ENCODE results near the gene CELF2.

DNA sequence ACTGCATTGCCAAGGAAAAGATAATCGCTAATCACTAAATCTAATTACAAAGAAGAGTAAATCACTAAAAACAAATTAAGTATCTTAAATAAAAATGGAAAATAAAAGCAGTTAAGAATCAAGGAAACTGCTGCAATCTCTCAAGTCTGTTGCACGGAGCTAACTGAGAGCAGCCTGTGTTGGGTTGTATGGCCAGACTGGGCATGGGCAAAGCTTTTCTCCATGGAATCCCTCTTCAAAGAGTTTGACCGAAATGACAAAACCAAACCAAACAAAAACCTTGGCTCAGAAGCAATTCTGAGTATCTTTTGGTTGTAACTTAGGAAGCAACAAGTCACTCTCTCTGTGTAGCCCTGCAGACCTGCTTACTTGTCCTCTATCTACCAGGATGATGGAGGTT is 78.8 kb downstream of the CELF2 start:
- TF ChIP-seq, protein P1, sequence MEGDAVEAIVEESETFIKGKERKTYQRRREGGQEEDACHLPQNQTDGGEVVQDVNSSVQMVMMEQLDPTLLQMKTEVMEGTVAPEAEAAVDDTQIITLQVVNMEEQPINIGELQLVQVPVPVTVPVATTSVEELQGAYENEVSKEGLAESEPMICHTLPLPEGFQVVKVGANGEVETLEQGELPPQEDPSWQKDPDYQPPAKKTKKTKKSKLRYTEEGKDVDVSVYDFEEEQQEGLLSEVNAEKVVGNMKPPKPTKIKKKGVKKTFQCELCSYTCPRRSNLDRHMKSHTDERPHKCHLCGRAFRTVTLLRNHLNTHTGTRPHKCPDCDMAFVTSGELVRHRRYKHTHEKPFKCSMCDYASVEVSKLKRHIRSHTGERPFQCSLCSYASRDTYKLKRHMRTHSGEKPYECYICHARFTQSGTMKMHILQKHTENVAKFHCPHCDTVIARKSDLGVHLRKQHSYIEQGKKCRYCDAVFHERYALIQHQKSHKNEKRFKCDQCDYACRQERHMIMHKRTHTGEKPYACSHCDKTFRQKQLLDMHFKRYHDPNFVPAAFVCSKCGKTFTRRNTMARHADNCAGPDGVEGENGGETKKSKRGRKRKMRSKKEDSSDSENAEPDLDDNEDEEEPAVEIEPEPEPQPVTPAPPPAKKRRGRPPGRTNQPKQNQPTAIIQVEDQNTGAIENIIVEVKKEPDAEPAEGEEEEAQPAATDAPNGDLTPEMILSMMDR (IDR thresholded peaks at IDR 0.05; ENCODE audit: low read depth, low read length, poor library complexity, severe bottlenecking), result no peak
- TF ChIP-seq EZH2phosphoT487 (IDR thresholded peaks at IDR 0.05; ENCODE audit: borderline replicate concordance, low read length), result no peak

All from DOHH2 (cell line).